Measurements from ENCODE around the gene GUF1.

GRCh38 chr4:44738615-44739014 is 60.4 kb downstream of the GUF1 start:
- no peak for TF ChIP-seq SP1 (IDR thresholded peaks at IDR 0.05)
- TF ChIP-seq, protein P1, sequence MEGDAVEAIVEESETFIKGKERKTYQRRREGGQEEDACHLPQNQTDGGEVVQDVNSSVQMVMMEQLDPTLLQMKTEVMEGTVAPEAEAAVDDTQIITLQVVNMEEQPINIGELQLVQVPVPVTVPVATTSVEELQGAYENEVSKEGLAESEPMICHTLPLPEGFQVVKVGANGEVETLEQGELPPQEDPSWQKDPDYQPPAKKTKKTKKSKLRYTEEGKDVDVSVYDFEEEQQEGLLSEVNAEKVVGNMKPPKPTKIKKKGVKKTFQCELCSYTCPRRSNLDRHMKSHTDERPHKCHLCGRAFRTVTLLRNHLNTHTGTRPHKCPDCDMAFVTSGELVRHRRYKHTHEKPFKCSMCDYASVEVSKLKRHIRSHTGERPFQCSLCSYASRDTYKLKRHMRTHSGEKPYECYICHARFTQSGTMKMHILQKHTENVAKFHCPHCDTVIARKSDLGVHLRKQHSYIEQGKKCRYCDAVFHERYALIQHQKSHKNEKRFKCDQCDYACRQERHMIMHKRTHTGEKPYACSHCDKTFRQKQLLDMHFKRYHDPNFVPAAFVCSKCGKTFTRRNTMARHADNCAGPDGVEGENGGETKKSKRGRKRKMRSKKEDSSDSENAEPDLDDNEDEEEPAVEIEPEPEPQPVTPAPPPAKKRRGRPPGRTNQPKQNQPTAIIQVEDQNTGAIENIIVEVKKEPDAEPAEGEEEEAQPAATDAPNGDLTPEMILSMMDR (IDR thresholded peaks at IDR 0.05; ENCODE audit: low read depth, low read length, missing input control): peak; percentile 28
